Measurements from ENCODE around the gene FOLR1. TPM values are rescaled to one million over a fixed set of nuclear protein-coding genes. Genes with fewer than 3 reads are reported as not detected.

FOLR1 gene
- total and polyA plus RNA-seq, 2 of the 4 experiments (the other 2 are of a cell fraction), result 0.24 TPM; not detected in 1

DNA sequence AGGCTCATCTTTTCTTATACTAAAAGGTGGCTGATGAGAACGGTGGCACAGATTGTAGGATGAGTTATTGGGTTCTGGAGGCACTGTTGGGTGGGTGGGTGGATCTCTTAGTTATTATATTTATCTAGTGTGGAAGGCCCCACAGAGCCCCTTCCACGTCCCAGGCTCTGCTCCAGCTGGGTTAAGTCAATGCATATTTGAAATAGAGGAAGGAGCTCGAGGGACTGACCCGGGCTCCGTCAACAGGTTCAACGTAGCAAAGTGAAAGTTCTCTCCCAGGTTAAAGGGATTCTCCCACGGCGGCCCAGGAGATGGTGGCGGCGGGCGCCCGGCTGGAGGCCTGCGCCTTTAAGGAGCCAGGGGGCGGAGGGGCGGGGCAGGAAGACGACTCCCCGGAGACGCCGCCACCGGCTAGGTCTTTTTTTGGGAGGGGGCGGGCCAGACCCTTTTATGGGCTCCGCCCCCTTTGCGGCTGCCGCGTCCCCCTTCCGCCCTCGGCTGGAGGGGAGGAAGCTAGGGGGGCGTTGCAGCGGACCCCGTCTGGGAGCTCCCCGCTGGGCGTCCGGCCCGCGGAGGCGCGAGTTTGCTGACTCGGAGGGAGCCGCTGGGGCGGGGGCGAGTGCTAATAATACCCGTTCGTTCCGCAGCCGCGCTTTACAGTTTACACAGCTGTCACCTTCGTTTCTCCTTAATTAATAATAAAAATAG, 31.1 kb downstream of the FOLR1 start:
- H3K4ac ChIP-seq (ENCODE audit: low read depth, low read length), result peak overlapping the region; percentile 73
- peak; percentile 76 for ATAC-seq (ENCODE audit: low read depth)
- peak overlapping the region; percentile 63; the same call in 1 of the 2 replicates for H2AK5ac ChIP-seq (ENCODE audit: low read depth, low read length)
- H3K23ac ChIP-seq (ENCODE audit: low read depth, low read length), result peak overlapping the region; percentile 62
- peaks cover 11% of the 10 kb centered on the region for H3K27me3 ChIP-seq (ENCODE audit: control insufficient read depth, insufficient read depth, low read length)
- H3K9ac ChIP-seq (ENCODE audit: low read depth, low read length), result peak overlapping the region; percentile 72
- H4K8ac ChIP-seq (ENCODE audit: low read depth in 2 of 2, low read length in 2 of 2), result peak overlapping the region; percentile 85 to 95
- H3K27ac ChIP-seq (ENCODE audit: insufficient read depth, low read length), result peak overlapping the region; percentile 80
- no TSS peak for BruUV-seq (replicated peaks)
- intact Hi-C loops (cut with micrococcal nuclease), result loop anchor here (2.0 kb wide), 1 partner anchor 120 kb away; the partner anchor contains the start of gene LAMTOR1
- H3K56ac ChIP-seq (ENCODE audit: extremely low read depth, insufficient read depth, low read length), result peak overlapping the region; percentile 52
- peaks cover 23 to 38% of the 10 kb centered on the region in 2 experiments; a peak in 3 of 4 replicates for H3K79me1 ChIP-seq (ENCODE audit: low read depth in 1 of 2, low read length in 2 of 2)
- no peak for TF ChIP-seq BHLHE40 (IDR thresholded peaks at IDR 0.05; ENCODE audit: low read depth, low read length)
- TF ChIP-seq MAFK (IDR thresholded peaks at IDR 0.05; ENCODE audit: low read depth, low read length), result peak; percentile 66
- TF ChIP-seq SMC3 (IDR thresholded peaks at IDR 0.05; ENCODE audit: low read depth, low read length), result no peak
- TF ChIP-seq MAZ (IDR thresholded peaks at IDR 0.05; ENCODE audit: borderline replicate concordance, low read depth, low read length), result peak; percentile 87
- peak; percentile 52; the same call in 1 of the 2 replicates for TF ChIP-seq MXI1 (IDR thresholded peaks at IDR 0.05; ENCODE audit: borderline replicate concordance, low read depth, low read length)
- peak; percentile 39; the same call in 1 of the 2 replicates for TF ChIP-seq CTCF (conservative IDR thresholded peaks at IDR 0.05; ENCODE audit: low read depth, low read length)
- TF ChIP-seq FOS (IDR thresholded peaks at IDR 0.05; ENCODE audit: low read depth, low read length), result no peak
- H3K9me3 ChIP-seq (ENCODE audit: control insufficient read depth, insufficient read depth, low read length), result no peaks in the 10 kb centered on the region
- dilution Hi-C loops (cut with HindIII; ENCODE audit: low sequenced_read_pairs, unreplicated experiment), result no loop called here
- peak; percentile 88 for DNase-seq
- 3% methylated on average over 10 of the region's 47 CpGs; no CpG with 5 or more reads in 1 of the 2 experiments for WGBS, 2 experiments (ENCODE audit: extremely low coverage in 2 of 2, insufficient read length in 1 of 2)
- peak overlapping the region; percentile 77 for H2BK5ac ChIP-seq (ENCODE audit: low read depth, low read length, poor library complexity, severe bottlenecking)
- peaks cover 30% of the 10 kb centered on the region for H4K20me1 ChIP-seq (ENCODE audit: insufficient read depth, low read length)
- peak overlapping the region; percentile 39; the same call in 1 of the 2 replicates for H2BK120ac ChIP-seq (ENCODE audit: low read depth, low read length)
- peak overlapping the region; percentile 73 for H4K5ac ChIP-seq (ENCODE audit: low read depth, low read length)
- H2AFZ ChIP-seq (replicated peaks; ENCODE audit: low read length, poor library complexity), result peak overlapping the region; percentile 91
- peak overlapping the region; percentile 76; the same call in 1 of the 3 replicates for H2BK15ac ChIP-seq (ENCODE audit: low read depth, low read length)
- peak overlapping the region; percentile 98 for H3K4me3 ChIP-seq (ENCODE audit: insufficient read depth, low read depth, low read length)
- H3K9me1 ChIP-seq (ENCODE audit: insufficient read depth, low read length), result peaks cover 7% of the 10 kb centered on the region; the same call in 1 of the 2 replicates
- peak overlapping the region; percentile 74 for H2AK9ac ChIP-seq (replicated peaks; ENCODE audit: low read depth, low read length, poor library complexity)
- ChIA-PET POLR2A (ENCODE audit: unreplicated experiment) (interaction anchor here (0.6 kb wide), 1 partner anchor 266 kb away, joined by 3 read pairs; no protein-coding TSS in a partner anchor), CTCF (interaction anchor here (0.6 to 1.3 kb wide), 4 partner anchors 40 to 198 kb away, joined by 3 read pairs; no protein-coding TSS in a partner anchor)
- H3K18ac ChIP-seq (ENCODE audit: low read depth, low read length), result peak overlapping the region; percentile 3
- peak overlapping the region; percentile 73 for H3K4me2 ChIP-seq (ENCODE audit: low read depth, low read length)
- peak overlapping the region; percentile 35; the same call in 1 of the 2 replicates for H2BK20ac ChIP-seq (ENCODE audit: low read depth, low read length)
- H3K36me3 ChIP-seq (ENCODE audit: control insufficient read depth, insufficient read depth, low read length), result peaks cover 13% of the 10 kb centered on the region
- in situ Hi-C loops (cut with MboI; ENCODE audit: low sequenced_read_pairs), result no loop called here
- H3K14ac ChIP-seq (replicated peaks; ENCODE audit: low read depth, low read length), result peak overlapping the region; percentile 71
- peak overlapping the region; percentile 63 for H4K91ac ChIP-seq (ENCODE audit: insufficient read depth, low read depth, low read length)
- peaks cover 6% of the 10 kb centered on the region; the same call in 1 of the 2 replicates for H3K4me1 ChIP-seq (ENCODE audit: control insufficient read depth, insufficient read depth, low read length)

All from IMR-90 (cell line).